HL-60 (cell line): ENCODE results near the gene PTBP1.

Experiments used
- POLR2AphosphoS5 ChIP-seq: IDR thresholded peaks from 2 replicates; pipeline ENCODE4 v1.6.1; 2012; ENCODE audit warnings: low read depth
- SPI1 ChIP-seq: IDR thresholded peaks from 2 replicates; pipeline ENCODE4 v1.6.1; 2012; ENCODE audit warnings: low read depth, mild to moderate bottlenecking, borderline replicate concordance
- TF ChIP-seq, protein P1 (sequence below): IDR thresholded peaks from one replicate; pipeline ENCODE4 v1.5.1; 2011; ENCODE audit warnings: low read length, control low read depth, inconsistent platforms; ENCODE audit not compliant: insufficient read depth

- TF ChIP-seq, protein P1, sequence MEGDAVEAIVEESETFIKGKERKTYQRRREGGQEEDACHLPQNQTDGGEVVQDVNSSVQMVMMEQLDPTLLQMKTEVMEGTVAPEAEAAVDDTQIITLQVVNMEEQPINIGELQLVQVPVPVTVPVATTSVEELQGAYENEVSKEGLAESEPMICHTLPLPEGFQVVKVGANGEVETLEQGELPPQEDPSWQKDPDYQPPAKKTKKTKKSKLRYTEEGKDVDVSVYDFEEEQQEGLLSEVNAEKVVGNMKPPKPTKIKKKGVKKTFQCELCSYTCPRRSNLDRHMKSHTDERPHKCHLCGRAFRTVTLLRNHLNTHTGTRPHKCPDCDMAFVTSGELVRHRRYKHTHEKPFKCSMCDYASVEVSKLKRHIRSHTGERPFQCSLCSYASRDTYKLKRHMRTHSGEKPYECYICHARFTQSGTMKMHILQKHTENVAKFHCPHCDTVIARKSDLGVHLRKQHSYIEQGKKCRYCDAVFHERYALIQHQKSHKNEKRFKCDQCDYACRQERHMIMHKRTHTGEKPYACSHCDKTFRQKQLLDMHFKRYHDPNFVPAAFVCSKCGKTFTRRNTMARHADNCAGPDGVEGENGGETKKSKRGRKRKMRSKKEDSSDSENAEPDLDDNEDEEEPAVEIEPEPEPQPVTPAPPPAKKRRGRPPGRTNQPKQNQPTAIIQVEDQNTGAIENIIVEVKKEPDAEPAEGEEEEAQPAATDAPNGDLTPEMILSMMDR = no peak
- TF ChIP-seq SPI1 (no peak), POLR2AphosphoS5 (0 out of 2 replicates have a peak, but pooled peaks have one; percentile 23)
These were observed 2.0 kb downstream of the PTBP1 start for GRCh38 chr19:799076-799881.
